ENCODE results near the gene HIGD2A. TPM values are rescaled to one million over a fixed set of nuclear protein-coding genes. Genes with fewer than 3 reads are reported as not detected.

The HIGD2A gene
- 255 to 266 TPM (median 263 TPM) in 5 replicates for total RNA-seq (2022; extraction: Qiagen RNA extraction)

GRCh38 chr5:176388444-176389134 lies at the start of gene HIGD2A, which contains the start of gene NOP16:
Gene HIGD2A, plus strand, starts transcription at chr5:176388751. Its CDS starts 69 bp downstream, at chr5:176388820.
Gene NOP16, minus strand, starts transcription at chr5:176388598. Its CDS starts 59 bp downstream, at chr5:176388539.

GRCh38 chr5:176361437-176362232 lies 26.9 kb upstream of the HIGD2A start, which contains the start of gene KIAA1191:
Gene KIAA1191, minus strand, starts transcription at chr5:176361764. Its CDS starts 2,256 bp downstream, at chr5:176359508.

GRCh38 chr5:176365351-176366231 lies 23.0 kb upstream of the HIGD2A start, which contains the start of gene ARL10:
Gene ARL10, plus strand, starts transcription at chr5:176365487. Its CDS starts 77 bp downstream, at chr5:176365564.

GRCh38 chr5:176415952-176416924 lies 27.7 kb downstream of the HIGD2A start, which contains the start of gene CLTB:
Gene CLTB, minus strand, starts transcription at chr5:176416539. Its CDS starts 176 bp downstream, at chr5:176416363.

Other genes starting within 250 kb of the HIGD2A start
- 12.1 to 15.5 TPM (median 14.3 TPM) in 5 replicates for gene SIMC1, start 150.3 kb upstream of the HIGD2A start, total RNA-seq (2022; extraction: Qiagen RNA extraction)
- 67.0 to 84.0 TPM (median 81.5 TPM) in 5 replicates for gene KIAA1191, start 27.0 kb upstream of the HIGD2A start, total RNA-seq (2022; extraction: Qiagen RNA extraction)
- 0.27 to 1.1 TPM (median 0.67 TPM) in 5 replicates for gene ARL10, start 23.3 kb upstream of the HIGD2A start, total RNA-seq (2022; extraction: Qiagen RNA extraction)
- gene NOP16, start 153 bp upstream of the HIGD2A start, total RNA-seq (2022; extraction: Qiagen RNA extraction): 117 to 134 TPM (median 130 TPM) in 5 replicates
- gene CLTB, start 27.8 kb downstream of the HIGD2A start, total RNA-seq (2022; extraction: Qiagen RNA extraction): 97.8 to 150 TPM (median 142 TPM) in 5 replicates
- 44.1 to 51.2 TPM (median 46.5 TPM) in 5 replicates for gene FAF2, start 59.6 kb downstream of the HIGD2A start, total RNA-seq (2022; extraction: Qiagen RNA extraction)
- gene RNF44, start 148.7 kb downstream of the HIGD2A start, total RNA-seq (2022; extraction: Qiagen RNA extraction): 23.5 to 36.6 TPM (median 36.0 TPM) in 5 replicates
- 0.09 to 0.19 TPM (median 0.14 TPM) in 4 of 5 replicates, not detected in the other for gene CDHR2, start 160.6 kb downstream of the HIGD2A start, total RNA-seq (2022; extraction: Qiagen RNA extraction)
- 7.4 to 9.6 TPM (median 9.1 TPM) in 5 replicates for gene GPRIN1, start 221.4 kb downstream of the HIGD2A start, total RNA-seq (2022; extraction: Qiagen RNA extraction)
- 0.86 to 1.3 TPM (median 1.0 TPM) in 5 replicates for gene SNCB, start 241.8 kb downstream of the HIGD2A start, total RNA-seq (2022; extraction: Qiagen RNA extraction)
- not detected in 5 replicates for gene EIF4E1B, start 241.9 kb downstream of the HIGD2A start, total RNA-seq (2022; extraction: Qiagen RNA extraction)

Measured in A549 treated with Mapracorat at 1 μM for 4 hours (cell line).